Fibroblast of skin of left quadriceps (primary cell): ENCODE measurements around the gene PDE4D.

Experiments used
- DNase-seq, 2 experiments: peaks; one replicate each; pipeline ENCODE4 v3.0.0-alpha.2; 2013; ENCODE audit warnings: low read depth in 2 of 2

The PDE4D gene

DNA sequence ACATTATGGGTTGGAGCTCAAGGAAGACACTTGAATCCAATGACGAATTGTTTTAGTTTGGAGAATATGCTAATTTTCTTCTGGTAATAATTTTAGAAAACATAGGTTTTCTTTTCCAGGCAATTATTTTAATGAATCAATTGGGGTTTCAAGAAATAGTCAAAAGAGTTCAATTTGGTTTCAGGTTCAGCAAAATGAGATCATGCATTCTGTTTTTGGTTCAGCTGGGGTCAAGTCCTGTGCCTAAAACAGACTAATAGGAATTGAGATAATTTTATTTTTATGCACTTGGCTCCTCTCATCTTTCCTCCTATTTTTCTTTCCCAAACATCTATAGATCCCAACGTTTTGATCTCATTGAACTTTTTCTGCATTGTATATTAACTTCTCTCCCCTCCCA lies 713.8 kb downstream of the PDE4D start:
- no peak for DNase-seq

DNA sequence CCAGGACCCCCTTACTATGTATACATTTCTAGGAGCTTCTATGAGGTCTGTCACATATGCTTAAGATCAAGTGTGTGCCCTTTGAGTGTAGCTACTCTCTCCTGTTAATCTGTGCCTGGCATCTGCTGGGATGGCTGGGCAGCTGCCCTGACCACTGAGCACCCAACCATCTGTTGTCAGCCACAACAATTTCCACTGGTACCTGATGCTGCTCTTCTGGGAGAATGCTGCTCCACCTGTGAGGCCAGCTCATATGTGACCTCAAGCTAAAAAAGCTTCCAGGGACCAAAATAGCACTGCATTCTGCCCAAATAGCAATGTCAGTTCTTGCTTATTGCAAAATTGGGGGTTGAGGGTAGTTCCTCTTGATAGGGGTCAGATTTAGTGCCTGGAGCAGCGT lies 715.0 kb downstream of the PDE4D start:
- DNase-seq = no peak

DNA sequence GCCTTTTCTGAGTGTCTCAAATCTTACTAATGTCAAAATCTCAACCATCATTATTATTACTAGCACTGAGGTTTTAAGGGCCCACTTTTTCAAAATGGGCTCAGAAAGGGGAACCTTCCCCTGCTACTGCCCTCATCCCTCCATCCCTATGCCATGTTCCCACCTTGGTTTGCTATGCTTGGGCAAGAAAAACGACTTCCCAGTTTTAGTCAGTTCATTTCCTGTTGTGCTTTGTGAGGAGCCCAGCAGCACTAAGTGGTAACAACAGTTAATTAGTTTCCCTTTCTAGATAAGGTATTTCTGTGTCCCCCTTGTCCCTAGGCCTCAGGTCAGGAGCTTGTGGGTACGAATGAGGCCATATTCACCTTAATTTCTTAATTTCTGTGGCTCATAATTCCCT lies 715.5 kb downstream of the PDE4D start:
- no peak for DNase-seq

DNA sequence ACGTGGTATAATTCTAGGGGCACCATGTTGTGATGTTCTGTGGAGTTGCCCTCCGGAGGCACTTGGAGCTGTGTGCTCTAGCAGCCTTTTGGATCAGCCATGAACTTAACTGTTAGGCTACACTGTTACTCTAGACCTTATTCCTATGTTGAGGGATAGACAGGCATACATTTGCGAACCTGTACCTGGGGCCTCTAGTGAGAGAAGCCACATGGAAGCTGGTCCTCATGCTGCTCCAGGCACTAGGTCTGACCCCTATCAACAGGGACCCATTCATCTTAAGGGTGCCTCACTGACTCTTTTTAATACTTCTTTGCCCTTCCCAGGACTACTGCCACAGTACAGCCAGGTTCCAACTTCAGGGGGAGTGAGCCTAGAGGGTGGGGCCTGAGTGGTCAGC lies 715.9 kb downstream of the PDE4D start:
- no peak for DNase-seq

DNA sequence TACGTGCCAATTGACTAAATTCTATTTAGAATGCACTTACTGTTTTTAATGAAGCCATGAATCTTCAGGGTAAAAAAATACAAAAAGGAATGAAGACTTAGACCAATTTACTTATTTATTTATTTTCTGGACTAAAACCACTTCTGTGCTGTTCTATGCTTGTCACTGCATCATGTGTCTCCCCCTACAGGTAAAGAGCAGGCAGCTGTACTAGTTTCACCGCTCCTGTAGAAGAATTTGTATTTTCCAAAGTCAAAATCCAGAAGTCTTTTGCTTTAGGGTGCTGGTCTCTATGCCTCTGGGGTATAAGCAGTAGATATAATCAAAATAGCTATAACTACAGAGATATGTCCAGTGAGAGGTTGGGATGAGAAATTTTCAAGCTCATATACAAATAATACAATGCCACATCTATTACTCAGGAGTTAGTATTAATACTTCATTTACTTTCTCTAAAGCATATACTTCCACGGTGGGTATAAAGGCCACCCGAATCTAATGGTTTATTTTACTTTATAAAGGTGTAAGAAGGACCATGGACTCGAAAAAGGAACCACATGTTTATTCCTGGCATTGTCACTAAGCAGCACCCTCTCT lies 719.2 kb downstream of the PDE4D start:
- DNase-seq = peak; percentile 63 to 70

DNA sequence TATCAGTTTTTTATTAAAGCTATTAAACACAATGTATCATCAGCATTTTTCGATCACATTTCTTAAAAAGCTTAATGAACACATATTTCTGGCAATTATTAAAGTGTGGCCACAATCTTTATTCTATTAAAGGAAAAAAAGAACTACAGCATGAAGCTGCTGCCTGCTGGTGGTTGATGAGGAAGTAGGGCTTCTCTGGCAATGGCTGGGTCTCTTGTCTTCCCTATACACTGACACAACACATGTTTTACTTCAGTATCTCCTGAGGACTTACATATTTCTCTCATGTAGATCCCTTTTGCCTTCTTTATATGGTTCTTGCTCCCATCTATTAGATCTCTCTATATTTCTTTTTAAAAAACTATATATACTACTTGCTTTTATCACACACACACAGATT lies 719.9 kb downstream of the PDE4D start:
- DNase-seq = peak in 1 of 2 experiments; percentile 35

DNA sequence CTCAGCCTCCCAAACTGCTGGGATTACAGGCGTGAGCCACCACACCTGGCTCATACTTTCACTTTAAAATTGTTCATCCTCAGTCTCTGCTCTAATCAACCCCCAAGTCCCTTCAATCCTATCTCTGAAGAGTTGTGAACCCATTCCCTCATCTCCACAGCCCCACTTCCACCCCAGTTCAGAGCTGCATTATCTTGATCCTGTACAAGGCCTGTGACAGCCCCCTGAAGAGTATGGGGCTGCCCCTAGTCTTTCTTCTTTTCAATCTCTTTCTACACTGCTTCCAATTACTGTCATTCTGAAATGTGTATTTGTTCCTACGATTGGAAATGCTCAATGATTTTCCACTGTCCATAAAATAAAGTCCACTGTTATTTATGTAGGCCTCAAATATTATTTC lies 722.4 kb downstream of the PDE4D start:
- DNase-seq = no peak

DNA sequence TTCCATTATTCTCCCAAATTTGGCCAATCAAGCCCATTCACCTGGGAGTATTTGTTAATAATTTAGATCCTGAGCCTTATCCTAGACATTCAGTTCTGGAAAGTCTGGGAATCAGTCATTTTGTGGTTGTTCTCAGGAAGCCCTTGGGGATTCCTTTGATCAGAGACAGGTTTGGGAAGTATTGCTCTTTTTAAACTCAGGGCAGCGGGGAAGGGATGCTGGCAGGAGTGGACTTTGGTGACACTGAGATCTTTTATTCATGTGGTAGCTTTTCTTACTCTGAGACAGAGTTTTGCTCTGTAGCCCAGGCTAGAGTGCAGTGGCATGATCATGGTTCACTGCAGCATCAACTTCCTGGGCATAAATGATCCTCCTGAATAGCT lies 723.8 kb downstream of the PDE4D start:
- DNase-seq = no peak

DNA sequence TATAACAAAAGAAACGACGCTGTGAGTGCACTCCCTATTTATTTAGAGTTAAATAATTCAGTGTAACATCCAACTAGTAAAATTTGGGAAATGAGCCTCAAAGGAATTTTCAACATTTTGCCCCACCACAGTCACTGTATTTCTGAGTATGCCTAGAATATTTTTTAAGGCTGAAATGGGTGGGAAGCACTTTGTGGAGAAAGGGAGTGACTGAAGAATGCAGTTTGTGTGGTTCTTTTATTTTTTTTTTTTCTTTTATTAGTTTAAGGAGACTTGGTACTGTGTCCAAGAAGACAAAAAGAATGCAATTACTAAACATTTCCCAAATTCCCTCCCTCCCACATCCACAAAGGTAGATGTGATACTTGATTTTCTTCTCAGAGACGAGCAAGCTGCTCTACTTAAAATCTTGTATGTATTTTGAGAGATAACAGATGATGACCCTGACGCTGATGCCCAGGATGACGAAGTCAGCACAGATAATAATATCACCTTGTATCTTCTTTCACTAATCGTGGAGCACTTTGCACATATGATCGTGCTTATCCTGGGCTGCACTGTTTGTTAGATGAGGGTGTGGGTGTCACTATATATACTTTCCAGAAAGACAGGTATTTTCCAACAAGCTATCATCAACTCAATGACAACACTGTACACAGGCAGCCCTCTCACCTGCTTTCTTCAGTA lies 724.3 kb downstream of the PDE4D start:
- DNase-seq = no peak

DNA sequence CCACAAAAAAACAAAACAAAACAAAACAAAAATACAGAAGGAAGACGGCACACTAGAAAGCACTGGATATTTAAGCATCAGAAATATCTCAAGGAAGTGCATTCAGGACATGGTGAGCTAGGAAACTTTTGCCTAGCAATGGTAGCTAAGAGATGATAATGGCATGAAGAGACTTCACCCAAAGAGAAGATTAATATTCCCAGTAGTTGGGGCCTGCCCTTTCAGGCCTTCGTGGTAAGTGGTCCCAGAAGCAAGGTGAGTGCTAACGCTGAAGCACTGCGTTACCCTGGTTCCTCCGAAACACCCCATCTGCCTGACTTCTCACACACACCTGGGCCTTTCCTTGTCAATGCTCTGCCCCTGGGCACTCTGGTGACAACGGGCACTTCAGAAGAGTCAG lies 725.5 kb downstream of the PDE4D start:
- DNase-seq = no peak

DNA sequence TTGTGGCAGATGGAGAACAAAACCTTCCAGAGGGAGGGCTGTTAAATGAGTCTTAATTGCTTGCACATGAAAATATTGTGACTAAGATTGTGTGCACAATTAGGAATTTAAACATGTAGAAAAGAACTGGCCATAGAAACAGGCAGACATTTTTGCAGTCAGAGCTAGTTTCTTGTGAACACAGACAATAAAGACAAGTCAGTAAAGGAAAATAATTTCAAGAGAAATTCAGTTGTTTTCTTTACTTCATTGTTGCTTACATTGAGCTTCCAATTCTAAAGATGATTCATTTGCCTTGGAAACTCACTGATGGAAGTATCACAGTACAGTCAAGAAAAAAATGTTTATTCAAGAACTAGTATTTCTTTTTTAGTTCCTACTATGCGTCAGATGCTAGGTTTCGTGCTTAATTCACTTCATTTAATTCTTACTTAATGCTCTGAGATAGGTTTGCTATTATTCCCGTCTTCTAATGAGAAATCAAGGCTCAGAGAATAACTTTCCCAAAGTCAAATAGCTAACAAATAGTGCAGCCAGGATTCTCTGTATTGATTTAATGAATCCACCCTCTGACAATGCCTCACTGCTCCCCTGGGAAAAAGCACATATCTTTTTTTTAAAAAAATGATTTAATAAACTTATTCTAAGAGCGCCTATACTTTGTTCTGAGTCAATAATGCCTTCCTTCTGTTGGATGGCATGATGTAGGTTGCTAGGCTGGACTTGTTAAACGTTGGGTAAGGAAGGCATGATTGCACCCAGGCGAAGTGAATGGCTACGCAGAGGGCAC lies 729.3 kb downstream of the PDE4D start:
- peak; percentile 73 to 78 for DNase-seq

DNA sequence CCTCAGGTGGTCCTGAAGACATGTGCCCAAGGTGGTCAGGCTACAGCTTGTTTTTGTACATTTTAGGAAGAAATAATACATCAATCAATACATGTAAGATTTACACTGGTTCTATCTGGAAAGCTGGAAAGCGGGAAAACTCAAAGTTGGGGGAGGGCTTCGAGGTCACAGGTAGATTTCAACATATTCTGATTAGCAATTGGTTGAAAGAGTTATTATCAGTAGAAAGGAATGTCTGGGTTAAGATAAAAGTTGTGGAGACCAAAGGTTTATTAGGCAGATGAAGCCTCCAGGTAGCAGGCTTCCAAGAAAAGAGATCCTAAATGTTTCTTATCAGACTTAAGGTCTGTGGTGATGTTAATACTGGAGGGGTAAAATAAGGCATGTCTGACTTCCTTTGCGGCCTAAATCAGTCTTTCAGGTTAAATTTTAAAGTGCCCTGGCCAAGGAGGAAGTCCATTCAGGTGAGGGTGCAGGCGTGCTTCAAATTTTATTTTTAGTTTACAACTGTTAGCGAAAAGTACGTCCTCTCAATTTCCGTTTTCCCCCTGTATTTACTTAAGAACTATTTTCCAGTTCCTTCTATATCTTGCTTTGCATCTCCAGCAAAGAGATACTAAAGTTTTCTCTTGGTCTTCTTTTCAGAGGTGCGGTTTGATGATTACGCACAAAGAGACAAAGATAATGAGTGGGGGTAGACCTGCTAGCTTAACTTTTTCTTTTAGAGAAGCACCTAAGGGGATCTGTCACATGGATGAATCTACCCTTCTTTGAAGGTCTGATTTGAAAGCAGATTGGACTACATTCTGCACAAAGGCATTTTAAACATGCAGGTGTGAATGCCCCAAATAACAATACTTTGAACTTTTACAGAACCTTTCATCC lies 732.1 kb downstream of the PDE4D start:
- no peak for DNase-seq

DNA sequence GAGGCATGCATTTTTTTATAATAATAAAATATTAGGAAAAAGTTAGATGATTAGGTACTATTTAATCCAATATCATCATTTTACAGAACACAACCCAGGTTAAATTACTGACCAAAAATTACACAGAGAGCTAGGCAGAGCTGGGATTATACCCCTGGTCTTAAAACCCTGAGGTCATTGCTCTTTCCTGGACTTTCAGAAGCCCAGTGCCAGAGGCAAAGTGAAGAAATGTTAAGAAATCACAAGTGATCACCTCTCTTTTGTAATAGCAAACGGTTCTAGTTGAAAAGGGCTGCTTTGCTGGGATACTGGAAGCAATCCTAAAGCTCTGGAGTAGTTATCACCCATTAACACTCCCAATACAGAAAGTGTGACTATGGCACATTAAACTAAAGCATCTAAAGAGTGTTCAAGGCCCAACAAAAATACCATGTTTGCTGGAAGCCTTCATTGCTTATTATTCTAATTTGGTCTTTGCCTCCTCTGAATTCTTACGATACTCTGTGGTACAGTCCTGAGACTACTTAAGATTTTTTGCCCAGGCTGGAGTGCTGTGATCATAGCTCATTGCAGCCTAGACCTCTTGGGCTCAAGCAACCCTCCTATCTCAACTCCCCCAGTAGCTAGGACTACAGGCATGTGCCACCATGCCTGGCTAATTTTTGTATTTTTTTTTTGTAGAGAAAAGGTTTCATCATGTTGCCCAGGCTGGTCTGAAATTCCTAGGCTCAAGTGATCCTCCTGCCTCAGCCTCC lies 734.7 kb downstream of the PDE4D start:
- no peak for DNase-seq

DNA sequence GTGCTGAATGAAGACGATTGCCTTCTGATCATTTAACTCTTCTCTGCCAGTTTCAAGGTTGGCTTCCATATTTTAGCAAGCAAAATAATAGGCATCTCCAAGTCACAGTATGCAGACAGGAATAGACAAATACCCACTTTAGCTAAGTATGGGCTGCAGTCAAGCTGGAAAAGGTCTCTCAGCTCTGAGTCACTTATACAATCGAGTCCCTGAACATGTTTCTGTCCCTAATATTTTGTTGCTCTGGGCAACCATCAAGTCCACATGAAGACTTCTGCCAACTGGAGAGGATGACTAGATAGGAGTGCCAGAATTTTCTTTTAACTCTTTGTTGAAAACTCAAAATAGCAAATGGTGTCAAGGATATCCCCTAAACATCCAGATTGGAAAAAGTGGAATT lies 735.4 kb downstream of the PDE4D start:
- DNase-seq = no peak

DNA sequence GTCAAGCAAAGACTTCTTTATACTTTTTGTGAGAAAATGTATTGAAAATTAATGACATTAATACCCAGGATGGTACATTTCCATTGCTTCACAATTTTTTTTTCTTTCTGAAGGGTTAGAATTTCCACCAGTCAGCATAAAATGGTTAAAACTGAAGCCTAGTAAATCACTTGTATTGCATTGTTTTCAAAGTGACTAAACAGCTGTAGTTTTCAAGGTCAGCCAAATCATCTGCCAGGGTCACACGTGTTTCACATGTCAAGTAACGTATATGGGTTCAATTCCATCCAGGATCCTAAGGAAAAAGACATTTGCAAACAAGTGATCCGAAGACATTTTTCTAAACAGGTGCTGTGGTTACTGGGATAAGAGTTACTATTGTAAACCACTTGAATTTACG lies 736.5 kb downstream of the PDE4D start:
- DNase-seq = no peak

DNA sequence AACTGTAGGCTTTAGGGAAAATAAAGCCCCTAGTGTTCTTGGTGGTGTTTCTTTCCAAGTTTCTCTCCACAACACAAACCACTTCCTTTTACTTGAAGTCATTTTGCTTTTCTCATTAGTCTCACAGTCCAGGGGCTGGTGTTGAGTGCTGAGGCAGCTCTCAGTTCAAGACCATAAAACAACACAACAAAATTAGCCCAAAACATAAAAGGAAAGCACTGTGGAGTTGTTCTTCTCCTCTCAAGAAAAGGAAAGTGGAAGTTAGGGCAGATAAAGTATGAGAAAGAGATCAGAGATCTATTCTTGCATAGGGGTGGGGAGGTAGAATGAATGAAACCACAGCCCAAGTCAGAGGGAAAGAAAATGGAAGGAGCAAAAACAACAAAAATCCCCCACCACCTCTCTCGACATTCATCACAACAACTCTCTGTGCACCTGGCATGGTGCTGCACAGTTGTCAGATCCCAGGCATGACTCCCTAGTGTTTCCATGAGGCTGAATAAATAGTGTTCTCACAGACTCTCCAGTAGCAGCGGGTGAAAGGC lies 740.8 kb downstream of the PDE4D start:
- DNase-seq = no peak

DNA sequence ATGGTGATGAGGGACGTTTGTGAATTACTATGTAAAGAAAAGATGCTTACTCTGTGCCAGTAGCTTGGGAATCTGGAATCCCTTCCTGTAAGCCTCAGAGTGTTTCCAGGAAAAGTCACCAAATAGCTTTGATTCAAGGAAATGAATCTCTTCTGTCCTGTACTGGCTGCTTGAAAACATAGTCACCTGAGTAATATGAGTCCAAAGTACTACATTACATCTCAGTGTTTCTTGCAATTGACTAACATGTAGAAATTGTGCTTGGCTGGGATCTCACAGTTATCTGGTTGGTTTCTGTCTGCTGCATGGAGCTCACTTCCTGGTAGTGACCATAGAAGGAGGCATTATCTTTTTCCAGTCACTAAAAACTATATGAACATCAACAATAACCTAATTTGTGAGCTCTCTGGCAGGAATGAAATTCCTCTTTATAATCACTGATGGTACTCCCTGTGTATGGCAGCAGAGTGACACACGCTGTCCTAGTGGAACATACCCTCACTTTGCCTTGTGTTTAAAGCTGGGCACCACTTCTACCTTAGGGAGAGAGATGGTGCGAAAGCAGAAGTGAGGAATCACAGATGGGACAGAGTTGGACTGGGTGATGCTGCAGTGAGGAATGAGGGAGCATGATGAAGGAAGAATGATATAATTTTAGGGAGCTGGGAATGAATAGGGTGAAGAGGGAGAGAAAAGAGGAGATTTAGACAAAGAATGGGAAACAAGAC lies 742.2 kb downstream of the PDE4D start:
- DNase-seq = no peak

DNA sequence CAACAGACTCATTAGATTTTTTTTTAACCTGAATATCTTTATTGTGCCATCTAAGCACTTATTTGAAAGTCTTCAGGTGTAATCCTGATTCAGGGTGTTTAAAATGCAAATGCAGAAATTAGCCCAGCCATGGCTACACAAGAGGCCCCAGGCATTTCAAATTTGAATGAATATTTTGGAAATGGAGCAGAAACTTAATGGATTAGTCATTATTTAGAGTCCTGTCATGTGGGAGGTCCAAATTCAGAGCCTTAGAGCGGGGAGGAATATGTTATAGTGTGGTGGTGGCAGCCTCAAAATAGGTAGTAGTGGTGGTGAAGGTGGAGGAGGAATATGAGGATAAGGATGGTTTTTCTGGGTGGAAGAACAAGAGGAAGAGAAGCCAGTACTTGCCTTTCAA lies 743.7 kb downstream of the PDE4D start:
- no peak for DNase-seq

DNA sequence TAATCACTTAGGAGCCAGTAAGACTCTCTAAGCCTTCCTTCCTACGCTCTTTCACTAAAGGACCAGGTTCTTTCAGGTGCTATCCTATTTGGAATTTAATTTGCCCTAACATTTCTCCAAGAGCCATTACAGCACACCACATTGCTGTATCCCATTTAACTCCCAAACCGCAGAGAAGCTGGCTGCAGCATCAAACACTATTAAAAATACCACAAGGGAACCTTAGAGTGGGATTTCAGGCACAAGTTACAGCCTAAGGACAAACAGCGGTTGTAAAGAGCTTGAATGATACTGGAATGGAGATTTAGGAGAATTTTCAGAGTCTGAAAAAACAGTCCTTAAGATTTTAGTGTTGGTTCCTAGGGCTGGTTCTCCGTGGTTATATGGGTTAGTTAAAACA lies 744.3 kb downstream of the PDE4D start:
- DNase-seq = no peak

DNA sequence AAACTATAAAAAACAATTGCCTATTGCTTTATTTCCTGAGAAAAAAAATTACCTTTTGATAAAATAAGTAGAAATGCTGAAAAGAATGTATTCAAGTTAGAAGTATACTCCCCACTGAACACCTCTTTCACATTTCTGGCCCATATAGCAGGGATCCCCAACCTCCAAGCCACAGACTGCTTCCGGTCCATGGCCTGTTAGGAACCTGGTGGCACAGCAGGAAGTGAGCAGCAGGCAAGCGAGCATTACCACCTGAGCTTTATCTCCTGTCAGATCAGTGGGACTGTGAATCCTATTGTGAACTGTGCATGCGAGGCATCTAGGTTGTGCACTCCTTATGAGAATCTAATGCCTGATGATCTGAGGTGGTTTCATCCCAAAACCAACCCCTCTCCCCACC lies 746.8 kb downstream of the PDE4D start:
- DNase-seq = no peak
